H1 (cell line): Measurements from ENCODE around the gene SART1. TPM values are rescaled to one million over a fixed set of nuclear protein-coding genes. Genes with fewer than 3 reads are reported as not detected.

Experiments used
- ASH2L ChIP-seq: fragments of 200-600, 300-600 bp; sonication (generic); IDR thresholded peaks from one replicate; pipeline ENCODE4 v1.7.1; 2017; ENCODE audit warnings: low read length
- RXRA ChIP-seq: IDR thresholded peaks from 2 replicates; pipeline ENCODE4 v1.6.1; 2011; ENCODE audit warnings: low read depth, mild to moderate bottlenecking, low read length, moderate library complexity; ENCODE audit not compliant: insufficient read depth
- SAP30 ChIP-seq: fragments of 300-600 bp; sonication (generic); IDR thresholded peaks from 2 replicates; pipeline ENCODE4 v1.7.1; 2012; ENCODE audit warnings: low read length, moderate library complexity, mild to moderate bottlenecking, inconsistent platforms; ENCODE audit not compliant: insufficient read depth, insufficient replicate concordance
- polyA plus RNA-seq, 7 experiments: library from polyadenylated mRNA; depleted of rRNA in 3 of 7; stranded (reverse) in 5 of 7; unstranded in 2 of 7; fragments of >200 nt in 5 of 7; fragments of 200-250 nt in 2 of 7; gene quantifications; 1 replicate in 5 of 7; 2 replicates in 1 of 7; 4 replicates in 1 of 7; pipeline versions ENCODE4 v1.2.1 to v1.2.3, GENCODE V29; 2011 to 2013; ENCODE audit warnings: missing spikeins in 2 of 7, mixed read lengths in 2 of 7
- total RNA-seq: library from RNA; stranded (reverse); fragmentation: NEBNext Ultra II Directional; extraction: Animal tissue kit (Norgen Biotek cat#: 25700); gene quantifications from 2 replicates; pipeline ENCODE4 v1.2.1, GENCODE V29; 2021
- TF ChIP-seq, protein P1 (sequence below), 3 experiments: IDR thresholded peaks; 1 replicate in 2 of 3; 2 replicates in 1 of 3; pipeline versions ENCODE4 v1.5.1 to v1.6.1; 2011; ENCODE audit warnings: low read length in 3 of 3, mild to moderate bottlenecking in 3 of 3, inconsistent platforms in 2 of 3, low read depth in 1 of 3, moderate library complexity in 1 of 3; ENCODE audit not compliant: insufficient read depth in 1 of 3; ENCODE audit errors: control extremely low read depth in 1 of 3
- TF ChIP-seq, protein P2 (sequence below): IDR thresholded peaks from 2 replicates; pipeline ENCODE4 v1.6.1; 2012; ENCODE audit warnings: inconsistent platforms

The SART1 gene
- total and polyA plus RNA-seq, 2 of the 8 experiments (the other 6 are each of a cell fraction or from before 2014, with no cell fraction given) = 9.7 to 46.1 TPM

DNA sequence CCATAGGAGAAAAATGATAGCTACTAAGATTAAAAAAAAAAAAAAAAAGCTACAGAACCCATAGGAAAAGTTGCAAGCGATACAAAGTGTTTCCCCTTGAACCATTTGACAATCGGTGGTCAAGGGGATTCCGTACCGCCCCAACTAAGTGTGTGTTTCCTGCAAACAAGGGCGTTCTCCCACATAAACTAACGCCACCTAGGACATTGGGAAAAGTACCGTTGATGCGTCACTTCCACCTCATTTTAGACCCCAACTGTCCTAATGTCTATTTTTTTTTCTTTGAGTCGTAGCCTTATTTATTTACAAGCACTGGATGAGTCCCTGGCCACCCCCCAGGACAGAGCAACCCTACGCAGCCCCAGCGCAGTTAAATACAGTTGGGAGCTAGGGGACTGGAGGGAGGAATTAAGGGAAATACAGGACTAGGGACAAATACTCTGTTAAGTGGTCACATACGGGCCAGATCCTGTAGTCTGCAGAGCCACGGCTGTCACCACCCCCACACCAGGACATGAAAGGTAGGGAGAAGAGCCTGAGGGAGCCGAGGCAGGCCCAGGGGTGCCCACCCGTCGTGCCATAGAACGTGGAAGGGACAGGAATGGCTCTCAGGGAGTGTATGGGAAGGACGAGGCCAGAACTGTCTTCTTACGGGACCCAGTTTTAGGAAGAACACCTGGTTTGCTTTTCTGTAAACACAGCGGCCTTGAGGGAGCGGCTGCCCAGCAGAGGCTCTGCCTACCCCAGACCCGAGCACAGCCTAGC, 21.5 kb downstream of the SART1 start (continued):
- TF ChIP-seq ASH2L = no peak
- no peak for TF ChIP-seq SAP30
- no peak for TF ChIP-seq RXRA
- TF ChIP-seq, protein P1, sequence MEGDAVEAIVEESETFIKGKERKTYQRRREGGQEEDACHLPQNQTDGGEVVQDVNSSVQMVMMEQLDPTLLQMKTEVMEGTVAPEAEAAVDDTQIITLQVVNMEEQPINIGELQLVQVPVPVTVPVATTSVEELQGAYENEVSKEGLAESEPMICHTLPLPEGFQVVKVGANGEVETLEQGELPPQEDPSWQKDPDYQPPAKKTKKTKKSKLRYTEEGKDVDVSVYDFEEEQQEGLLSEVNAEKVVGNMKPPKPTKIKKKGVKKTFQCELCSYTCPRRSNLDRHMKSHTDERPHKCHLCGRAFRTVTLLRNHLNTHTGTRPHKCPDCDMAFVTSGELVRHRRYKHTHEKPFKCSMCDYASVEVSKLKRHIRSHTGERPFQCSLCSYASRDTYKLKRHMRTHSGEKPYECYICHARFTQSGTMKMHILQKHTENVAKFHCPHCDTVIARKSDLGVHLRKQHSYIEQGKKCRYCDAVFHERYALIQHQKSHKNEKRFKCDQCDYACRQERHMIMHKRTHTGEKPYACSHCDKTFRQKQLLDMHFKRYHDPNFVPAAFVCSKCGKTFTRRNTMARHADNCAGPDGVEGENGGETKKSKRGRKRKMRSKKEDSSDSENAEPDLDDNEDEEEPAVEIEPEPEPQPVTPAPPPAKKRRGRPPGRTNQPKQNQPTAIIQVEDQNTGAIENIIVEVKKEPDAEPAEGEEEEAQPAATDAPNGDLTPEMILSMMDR (IDR thresholded peaks at IDR 0.05; ENCODE audit: control extremely low read depth in 1 of 3, insufficient read depth in 1 of 3, low read depth in 1 of 3, low read length in 3 of 3) = no peak
- TF ChIP-seq, protein P2, sequence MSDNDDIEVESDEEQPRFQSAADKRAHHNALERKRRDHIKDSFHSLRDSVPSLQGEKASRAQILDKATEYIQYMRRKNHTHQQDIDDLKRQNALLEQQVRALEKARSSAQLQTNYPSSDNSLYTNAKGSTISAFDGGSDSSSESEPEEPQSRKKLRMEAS = no peak
